CD1c-positive myeloid dendritic cell (primary cell): ENCODE results near the gene XPNPEP3.
"Not testable (repeated sequence)": the region's sequence is repeated elsewhere in the genome, so short reads cannot be mapped to it uniquely, and the experiment has no call there.

ENCODE experiments used
- DNase-seq: peaks from one replicate; pipeline ENCODE4 v3.0.0-alpha.2; 2016; ENCODE audit errors: extremely low spot score

XPNPEP3 gene

GRCh38 chr22:40857309-40857855 lies 434 bp downstream of the XPNPEP3 start:
- DNase-seq = peak; percentile 22

- DNase-seq = no peak
Observed at GRCh38 chr22:40862013-40862412, 5.1 kb downstream of the XPNPEP3 start, which contains the start of gene DNAJB7. Gene DNAJB7 (minus strand): TSS chr22:40862113. CDS start chr22:40861994, 119 bp downstream.

GRCh38 chr22:40862537-40862936 lies 5.6 kb downstream of the XPNPEP3 start:
- DNase-seq = peak; percentile 45

- no peak for DNase-seq
Observed at GRCh38 chr22:40867109-40867508, 10.2 kb downstream of the XPNPEP3 start.

- DNase-seq = not testable (repeated sequence)
Observed at GRCh38 chr22:40868379-40868778, 11.4 kb downstream of the XPNPEP3 start.

- no peak for DNase-seq
Observed at GRCh38 chr22:40874016-40874415, 17.1 kb downstream of the XPNPEP3 start.

- DNase-seq = no peak
Observed at GRCh38 chr22:40875111-40875510, 18.2 kb downstream of the XPNPEP3 start.

GRCh38 chr22:40876907-40877306 lies 20.0 kb downstream of the XPNPEP3 start:
- no peak for DNase-seq

GRCh38 chr22:40877488-40877887 lies 20.5 kb downstream of the XPNPEP3 start:
- no peak for DNase-seq

GRCh38 chr22:40878922-40879321 lies 22.0 kb downstream of the XPNPEP3 start:
- DNase-seq = no peak

GRCh38 chr22:40889116-40889515 lies 32.2 kb downstream of the XPNPEP3 start:
- DNase-seq = no peak

- no peak for DNase-seq
Observed at GRCh38 chr22:40890881-40891280, 33.9 kb downstream of the XPNPEP3 start.

GRCh38 chr22:40894417-40894816 lies 37.5 kb downstream of the XPNPEP3 start:
- DNase-seq = no peak

- peak; percentile 76 for DNase-seq
Observed at GRCh38 chr22:40898850-40899357, 42.0 kb downstream of the XPNPEP3 start.

- DNase-seq = no peak
Observed at GRCh38 chr22:40904101-40904500, 47.2 kb downstream of the XPNPEP3 start.

- no peak for DNase-seq
Observed at GRCh38 chr22:40908895-40909294, 51.9 kb downstream of the XPNPEP3 start.

- no peak for DNase-seq
Observed at GRCh38 chr22:40911772-40912171, 54.8 kb downstream of the XPNPEP3 start.

- not testable (repeated sequence) for DNase-seq
Observed at GRCh38 chr22:40912987-40913386, 56.0 kb downstream of the XPNPEP3 start.

- no peak for DNase-seq
Observed at GRCh38 chr22:40919446-40919845, 62.5 kb downstream of the XPNPEP3 start.

GRCh38 chr22:40920526-40920925 lies 63.6 kb downstream of the XPNPEP3 start:
- no peak for DNase-seq

GRCh38 chr22:40922484-40923303 lies 65.7 kb downstream of the XPNPEP3 start:
- DNase-seq = peak; percentile 81

- no peak for DNase-seq
Observed at GRCh38 chr22:40928657-40929056, 71.7 kb downstream of the XPNPEP3 start.

GRCh38 chr22:40932396-40932795 lies 75.4 kb downstream of the XPNPEP3 start:
- no peak for DNase-seq
